Erythroblast (primary cell): Measurements from ENCODE around the gene BACE1.
"Not testable (repeated sequence)": the region's sequence is repeated elsewhere in the genome, so short reads cannot be mapped to it uniquely, and the experiment has no call there.

ENCODE experiments used
- DNase-seq, 2 experiments: peaks; one replicate each; lab custom pipeline; 2025; lab: John Stamatoyannopoulos, UW
- GATA1 ChIP-seq: IDR thresholded peaks from 2 replicates; pipeline ENCODE4 v1.6.1; 2011; ENCODE audit warnings: low read depth, mild to moderate bottlenecking, control low read depth, low read length, moderate library complexity
- POLR2A ChIP-seq: IDR thresholded peaks from 2 replicates; pipeline ENCODE4 v1.6.1; 2011; ENCODE audit warnings: mild to moderate bottlenecking, low read length

BACE1 gene

GRCh38 chr11:117273550-117274289 is 42.3 kb downstream of the BACE1 start:
- DNase-seq = no peak
- TF ChIP-seq GATA1 = no peak
- TF ChIP-seq POLR2A = no peak

- DNase-seq = not testable (repeated sequence)
Observed at GRCh38 chr11:117272175-117272574, 43.9 kb downstream of the BACE1 start.

GRCh38 chr11:117271208-117271607 is 44.8 kb downstream of the BACE1 start:
- no peak for DNase-seq
- TF ChIP-seq POLR2A (no peak), GATA1 (no peak)

DNA sequence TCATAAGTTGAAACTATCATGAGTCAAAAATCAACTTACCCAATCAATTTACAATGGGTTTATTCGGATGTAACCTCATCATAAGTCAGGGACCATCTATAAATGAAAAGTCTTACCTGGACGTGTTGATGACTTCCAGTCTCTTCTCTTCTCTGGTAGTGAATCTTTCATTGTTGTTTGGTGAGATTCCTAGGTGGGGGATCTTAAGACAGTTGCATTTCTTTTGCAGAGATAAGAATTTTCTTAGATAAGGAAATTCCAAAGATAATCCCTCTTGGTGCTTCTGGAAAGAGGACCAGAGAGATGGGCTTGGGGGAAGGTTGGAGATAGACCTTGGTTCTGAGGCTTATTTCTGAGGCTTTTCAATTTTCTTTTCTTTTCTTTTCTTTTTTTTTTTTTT is 46.2 kb downstream of the BACE1 start:
- no peak for DNase-seq
- no peak for TF ChIP-seq GATA1
- TF ChIP-seq POLR2A = no peak

DNA sequence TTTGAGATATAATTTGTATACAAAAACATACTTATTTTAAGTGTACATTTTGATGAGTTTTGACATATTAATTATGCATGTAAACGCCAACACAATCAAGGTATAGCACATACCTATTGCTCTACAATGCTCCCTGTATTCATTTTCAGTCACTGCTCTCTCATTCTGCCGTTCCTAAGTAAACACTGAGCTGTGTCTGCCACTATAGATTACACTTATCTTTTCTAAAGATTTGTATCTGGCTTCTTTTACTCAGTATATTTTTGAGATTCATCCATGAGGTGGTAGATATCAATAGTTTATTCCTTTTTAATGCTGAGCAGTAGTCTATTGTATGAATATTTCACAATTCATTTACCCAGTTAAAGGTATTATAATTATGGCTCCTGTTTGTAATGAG is 50.3 kb downstream of the BACE1 start:
- no peak for DNase-seq
- TF ChIP-seq POLR2A = no peak
- TF ChIP-seq GATA1 = no peak

GRCh38 chr11:117264624-117265323 is 51.3 kb downstream of the BACE1 start:
- DNase-seq = not testable (repeated sequence)

- TF ChIP-seq POLR2A = no peak
- TF ChIP-seq GATA1 = no peak
- DNase-seq = no peak
Observed at GRCh38 chr11:117259417-117259816, 56.6 kb downstream of the BACE1 start.

GRCh38 chr11:117258576-117258975 is 57.5 kb downstream of the BACE1 start:
- TF ChIP-seq GATA1 = no peak
- no peak for TF ChIP-seq POLR2A
- DNase-seq = no peak

DNA sequence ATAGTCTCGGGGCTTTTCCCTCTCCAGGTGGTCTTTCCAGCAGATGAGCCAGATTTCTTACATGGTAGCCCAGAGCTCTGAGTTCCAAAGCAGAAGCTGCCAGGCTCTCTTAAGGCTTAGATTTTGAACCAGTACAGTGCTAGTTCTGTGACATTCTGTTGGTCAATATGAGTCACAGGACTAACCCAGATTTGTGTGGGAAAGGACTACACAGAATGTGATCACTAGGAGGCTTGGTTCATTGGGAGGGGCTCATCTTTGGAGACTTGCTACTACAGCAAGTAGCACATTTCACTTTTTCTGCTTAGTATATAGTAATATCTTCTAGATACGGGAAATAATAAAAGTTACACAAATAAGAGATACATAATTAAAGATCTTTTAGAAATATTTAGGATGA is 59.5 kb downstream of the BACE1 start:
- no peak for TF ChIP-seq POLR2A
- no peak for TF ChIP-seq GATA1

GRCh38 chr11:117255966-117256365 is 60.1 kb downstream of the BACE1 start:
- no peak for DNase-seq
- TF ChIP-seq GATA1 (no peak), POLR2A (no peak)

More for the DNA sequence above, 59.5 kb downstream of the BACE1 start:
- no peak for DNase-seq

GRCh38 chr11:117251506-117251905 is 64.5 kb downstream of the BACE1 start:
- TF ChIP-seq POLR2A = no peak
- TF ChIP-seq GATA1 = no peak
- no peak for DNase-seq

GRCh38 chr11:117249571-117249970 is 66.5 kb downstream of the BACE1 start:
- DNase-seq = no peak
- TF ChIP-seq POLR2A = no peak
- TF ChIP-seq GATA1 = no peak

DNA sequence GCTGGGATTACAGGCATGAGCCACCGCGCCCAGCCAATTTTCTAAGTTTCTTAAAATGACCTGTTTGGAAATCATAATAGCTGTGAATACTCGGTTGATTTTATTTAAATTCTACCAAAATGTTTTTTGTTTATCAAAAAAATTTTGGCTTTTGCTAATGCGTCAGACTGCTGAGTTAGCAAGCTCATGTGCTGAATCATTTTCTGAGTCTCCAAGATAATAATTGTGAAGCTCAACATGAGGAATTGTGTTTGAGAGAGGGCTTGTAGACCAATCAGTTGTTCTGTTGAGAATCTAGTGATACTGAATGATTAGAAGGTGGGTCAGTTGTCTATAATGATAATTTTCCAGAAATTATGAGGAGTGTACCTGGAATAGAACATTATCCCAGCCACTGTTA is 67.7 kb downstream of the BACE1 start:
- TF ChIP-seq GATA1 = no peak
- no peak for TF ChIP-seq POLR2A
- DNase-seq = peak; percentile 34 to 39

DNA sequence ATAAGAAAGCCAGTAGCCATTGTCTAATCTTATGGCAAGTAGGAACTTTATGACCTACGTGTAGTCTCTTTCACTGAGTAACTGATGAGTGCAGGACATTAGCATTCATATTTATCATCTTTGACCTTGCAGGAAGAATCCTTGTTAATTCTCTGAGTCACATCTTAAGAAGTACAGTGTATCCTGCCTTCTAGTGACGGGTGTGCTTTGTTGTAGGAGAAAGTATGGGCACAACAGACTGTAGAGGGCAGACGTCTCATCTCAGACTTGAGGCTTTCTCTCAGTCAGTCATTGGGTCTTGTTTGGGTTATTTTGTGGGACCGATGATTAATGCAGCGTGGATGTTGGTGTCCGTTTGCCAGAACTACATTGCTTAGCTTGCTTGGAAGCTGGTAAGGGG is 76.8 kb downstream of the BACE1 start:
- TF ChIP-seq GATA1 (no peak), POLR2A (no peak)
- no peak for DNase-seq

- TF ChIP-seq GATA1 (no peak), POLR2A (no peak)
- DNase-seq = no peak
Observed at GRCh38 chr11:117238221-117238620, 77.8 kb downstream of the BACE1 start.
